Posterior vena cava (tissue), 2 donors: ENCODE data around the gene PDLIM7. TPM values are rescaled to one million over a fixed set of nuclear protein-coding genes. Genes with fewer than 3 reads are reported as not detected.

Experiments
- DNase-seq: peaks from one replicate; pipeline ENCODE4 v3.0.0-alpha.2; 2020; ENCODE audit warnings: low spot score
- intact Hi-C, 2 donors: fragments of 100-400 bp; cut with DNase I; formaldehyde crosslinking; loops; one replicate each; pipeline versions ENCODE4 v1.14.1 to v1.14.2; 2022 to 2023
- total RNA-seq, 2 donors: library from RNA; stranded (reverse); fragmentation: NEBNext Ultra II Directional; extraction: Animal tissue kit (Norgen Biotek cat#: 25700); gene quantifications; one replicate each; pipeline ENCODE4 v1.2.1, GENCODE V29; 2021
- donor health status: DM: yes; HTN: yes; CAD: no.
- donor health status: DM: yes; HTN: yes; CAD: no.

Gene PDLIM7
- total RNA-seq, 2 donors from 2014 or later: 448 to 580 TPM

DNA sequence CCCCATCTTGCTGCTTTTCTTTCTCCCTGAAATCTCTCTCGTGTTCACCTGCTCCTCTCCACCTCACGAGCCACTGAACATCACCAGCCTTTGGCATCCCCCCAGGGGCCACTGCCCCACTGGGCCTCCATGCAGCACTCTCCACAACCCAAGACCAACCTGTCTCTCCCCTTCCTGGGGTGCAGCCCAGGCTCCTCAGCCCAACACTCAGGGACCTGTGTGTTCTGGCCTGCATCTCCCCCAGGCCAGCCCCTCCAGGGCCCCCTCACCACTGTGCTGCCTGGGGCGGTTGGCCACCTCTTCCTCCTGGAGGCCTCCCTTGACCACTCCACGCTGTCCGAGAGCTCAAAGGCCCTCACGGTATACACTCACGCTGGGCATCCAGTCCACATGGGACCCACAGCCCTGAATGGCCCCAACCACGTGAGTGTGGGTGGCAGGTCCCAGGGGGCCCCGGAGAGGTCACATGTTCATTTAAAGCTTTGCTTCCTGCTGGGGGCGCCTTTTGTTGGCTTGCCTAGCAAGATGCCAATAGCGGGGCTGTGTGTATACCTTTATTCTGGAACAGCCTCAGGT lies 12.7 kb upstream of the PDLIM7 start:
- intact Hi-C loops: no loop called here
- no peak for DNase-seq

DNA sequence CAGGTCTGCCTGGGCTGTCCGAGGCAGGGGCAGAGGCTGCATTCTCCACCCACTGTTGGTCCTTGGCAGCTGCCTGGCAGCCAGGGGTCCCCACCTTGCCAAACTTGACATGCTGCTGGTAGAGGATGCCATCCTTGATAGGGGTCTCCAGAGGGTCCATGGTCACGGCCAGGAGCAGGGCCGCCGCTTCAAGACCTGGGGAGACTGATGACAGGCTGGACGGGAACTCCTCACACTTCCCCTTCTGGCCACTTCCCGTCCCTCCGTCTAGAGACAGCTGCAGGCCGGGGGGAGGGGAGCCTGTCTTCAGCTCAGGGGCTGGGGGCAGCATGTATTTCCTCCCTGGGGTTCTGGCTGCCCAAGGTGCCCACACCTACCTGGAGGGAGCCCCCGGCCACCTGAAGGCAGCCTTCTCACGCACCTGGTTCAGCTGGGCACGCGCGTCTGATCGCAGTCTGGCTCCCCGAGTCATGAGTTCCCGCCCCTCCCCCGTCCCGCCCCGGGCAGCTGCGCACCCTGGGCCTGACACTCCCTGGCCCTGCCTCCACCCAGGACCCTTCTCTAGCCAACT lies 12.1 kb upstream of the PDLIM7 start, which contains the start of gene DOK3:
TSS of gene DOK3 (minus strand) at position 446 of the 571 bp plus-strand sequence. CDS start at position 160, 286 bp downstream.
- intact Hi-C loops: no loop called here
- DNase-seq: peak; percentile 90

DNA sequence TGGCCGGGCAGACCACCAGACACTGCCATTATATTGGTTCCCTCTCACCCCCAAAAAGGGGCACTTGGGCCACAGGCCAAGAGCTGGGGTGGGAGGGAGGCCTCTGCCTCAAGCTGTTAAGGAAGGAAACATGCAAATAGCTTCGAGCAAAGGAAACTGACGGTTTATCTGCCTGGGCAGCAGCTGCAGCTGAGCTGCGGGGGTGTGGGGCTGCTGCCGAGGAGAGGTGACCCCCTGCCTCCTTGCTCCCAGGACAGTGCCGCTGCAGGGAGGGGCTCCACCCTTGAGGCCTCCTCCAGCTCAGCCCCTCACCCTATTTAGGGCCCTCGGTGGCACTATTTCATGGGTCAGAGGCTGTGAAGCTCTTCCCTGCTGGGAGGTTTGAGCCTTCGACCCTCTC lies 11.4 kb upstream of the PDLIM7 start:
- intact Hi-C loops: no loop called here
- no peak for DNase-seq

DNA sequence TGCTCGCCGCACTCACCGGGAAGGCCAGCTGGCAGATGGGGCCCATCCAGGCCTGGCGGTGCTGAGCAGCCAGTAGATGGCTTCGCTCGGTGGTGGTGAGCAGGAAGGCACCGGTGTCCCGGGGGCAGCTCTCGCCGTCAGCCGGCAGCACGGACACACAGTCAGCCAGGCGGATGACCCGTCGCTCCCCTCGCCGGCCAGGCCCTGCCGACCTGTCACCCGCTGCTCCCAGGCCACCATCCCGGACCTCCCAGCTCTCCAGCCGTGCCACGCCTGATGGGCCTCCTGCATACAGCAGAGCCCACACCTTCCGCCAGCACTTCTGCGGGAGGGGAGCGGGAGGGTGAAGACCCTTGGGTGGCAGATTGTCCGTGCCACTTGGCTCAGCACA lies 10.8 kb upstream of the PDLIM7 start:
- intact Hi-C loops: no loop called here
- no peak for DNase-seq

DNA sequence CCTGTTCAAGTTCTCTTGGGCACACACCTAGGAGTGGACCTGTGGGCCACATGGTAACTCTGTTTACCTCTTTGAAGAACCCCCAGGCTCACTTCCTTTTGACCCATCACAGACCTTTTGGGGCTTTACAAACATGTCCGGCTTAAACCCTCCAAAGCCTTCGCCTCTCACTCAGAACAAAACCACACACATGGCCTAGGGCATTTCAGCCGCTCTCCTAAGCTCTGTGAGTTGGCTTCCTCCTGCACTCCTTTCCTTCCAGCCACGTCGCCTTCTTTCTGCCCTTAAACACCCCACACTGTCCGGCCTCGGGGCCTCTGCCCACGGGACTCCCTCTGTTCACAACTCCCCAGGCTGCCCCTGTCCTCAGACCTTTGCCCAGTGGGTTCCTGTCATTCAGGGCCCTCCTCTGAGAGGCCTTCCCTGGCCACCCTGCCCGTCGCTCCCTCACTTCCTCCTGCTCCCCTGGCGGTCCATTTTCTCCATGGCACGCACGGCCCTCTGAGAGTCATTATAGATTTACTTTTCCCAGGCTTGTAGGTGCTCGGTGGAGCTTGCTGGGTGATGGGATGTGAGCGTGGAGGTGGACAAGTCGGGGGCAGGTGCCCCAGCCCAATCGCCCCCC lies 10.3 kb upstream of the PDLIM7 start:
- DNase-seq: no peak
- intact Hi-C loops: no loop called here

DNA sequence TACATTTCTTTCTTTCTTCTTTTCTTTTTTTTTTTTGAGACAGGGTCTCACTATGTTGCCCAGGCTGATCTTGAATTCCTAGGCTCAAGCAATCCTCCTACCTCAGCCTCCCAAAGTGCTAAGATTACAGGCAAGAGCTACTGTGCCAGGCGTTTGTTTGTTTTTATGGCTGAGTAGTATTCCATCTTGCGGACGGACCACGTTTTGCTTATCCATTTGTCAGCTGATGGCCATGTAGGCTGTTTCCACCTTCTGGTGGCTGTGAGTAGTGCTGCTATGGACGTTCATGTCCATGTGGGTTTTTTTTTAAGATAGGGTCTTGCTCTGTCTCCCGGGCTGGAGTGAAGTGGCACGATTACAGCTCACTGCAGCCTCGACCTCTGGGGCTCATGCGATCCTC lies 9.8 kb upstream of the PDLIM7 start:
- intact Hi-C loops: no loop called here
- DNase-seq: no peak

DNA sequence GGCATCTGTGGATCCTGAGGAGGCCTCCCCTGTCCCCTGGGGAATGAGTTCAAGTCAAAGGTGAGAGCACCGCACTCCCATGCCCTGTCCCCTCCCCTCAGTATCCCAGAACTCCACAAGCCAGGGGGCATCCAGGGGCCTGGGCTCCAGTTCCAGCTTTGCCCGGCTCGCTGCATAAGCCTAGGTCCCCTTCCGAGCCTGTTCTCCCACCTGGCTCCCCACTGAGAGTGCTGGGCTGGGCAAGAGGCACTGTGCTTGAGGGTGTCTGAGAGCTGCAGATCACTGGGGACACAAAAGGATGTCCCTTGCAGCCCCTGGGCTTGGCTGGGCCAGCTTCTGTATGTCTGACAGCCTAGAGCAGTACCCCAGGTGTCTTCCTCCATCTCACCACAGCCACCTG lies 7.7 kb upstream of the PDLIM7 start:
- intact Hi-C loops: no loop called here
- DNase-seq: peak; percentile 60

DNA sequence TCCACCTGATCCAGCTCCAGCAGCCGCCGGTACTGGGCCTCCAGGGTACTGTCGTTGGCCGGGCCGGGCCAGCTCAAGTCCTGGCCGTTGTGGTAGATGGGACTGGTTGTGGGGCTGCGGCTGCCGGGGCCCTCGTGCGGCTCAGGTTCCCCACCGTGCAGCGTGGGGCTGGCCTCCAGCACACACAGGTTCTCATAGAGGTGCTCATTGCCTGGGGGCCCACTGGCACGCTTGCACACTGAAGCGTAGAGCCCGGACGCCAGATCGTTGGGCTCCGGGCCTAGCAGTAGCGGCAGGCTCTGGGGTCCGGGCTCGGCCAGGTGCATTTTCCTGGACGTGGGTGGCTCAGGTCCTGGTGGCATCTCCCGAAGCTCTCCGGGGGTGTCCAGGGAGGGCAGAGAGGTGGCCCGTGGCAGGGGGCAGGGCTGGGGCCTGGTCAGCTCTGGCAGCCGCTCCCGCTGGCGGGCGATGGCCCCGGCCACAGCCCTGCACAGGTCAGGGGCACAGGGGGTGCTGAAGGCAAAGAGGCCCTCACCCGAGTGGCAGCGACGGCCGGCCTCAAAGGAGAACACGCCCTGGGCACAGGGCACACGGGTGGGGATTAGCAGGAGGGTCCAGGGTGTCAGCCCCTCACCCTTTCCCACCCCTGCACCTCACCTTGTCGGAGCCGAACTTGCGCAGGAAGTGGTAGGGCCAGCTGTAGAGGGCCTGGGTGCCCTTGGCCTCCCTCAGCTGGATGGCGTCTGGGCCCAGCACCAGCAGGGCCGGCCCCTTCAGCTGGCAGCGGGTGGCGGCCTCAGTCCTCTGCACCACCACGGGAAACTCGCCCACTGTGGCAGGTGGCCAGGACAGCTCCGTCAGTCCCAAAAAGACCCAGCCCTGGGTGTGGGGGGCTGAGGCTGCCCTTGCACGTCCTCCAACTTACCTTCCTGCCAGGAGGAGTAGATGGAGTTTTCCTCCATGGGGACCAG lies 7.0 kb upstream of the PDLIM7 start:
- peak; percentile 76 for DNase-seq
- intact Hi-C loops: no loop called here

DNA sequence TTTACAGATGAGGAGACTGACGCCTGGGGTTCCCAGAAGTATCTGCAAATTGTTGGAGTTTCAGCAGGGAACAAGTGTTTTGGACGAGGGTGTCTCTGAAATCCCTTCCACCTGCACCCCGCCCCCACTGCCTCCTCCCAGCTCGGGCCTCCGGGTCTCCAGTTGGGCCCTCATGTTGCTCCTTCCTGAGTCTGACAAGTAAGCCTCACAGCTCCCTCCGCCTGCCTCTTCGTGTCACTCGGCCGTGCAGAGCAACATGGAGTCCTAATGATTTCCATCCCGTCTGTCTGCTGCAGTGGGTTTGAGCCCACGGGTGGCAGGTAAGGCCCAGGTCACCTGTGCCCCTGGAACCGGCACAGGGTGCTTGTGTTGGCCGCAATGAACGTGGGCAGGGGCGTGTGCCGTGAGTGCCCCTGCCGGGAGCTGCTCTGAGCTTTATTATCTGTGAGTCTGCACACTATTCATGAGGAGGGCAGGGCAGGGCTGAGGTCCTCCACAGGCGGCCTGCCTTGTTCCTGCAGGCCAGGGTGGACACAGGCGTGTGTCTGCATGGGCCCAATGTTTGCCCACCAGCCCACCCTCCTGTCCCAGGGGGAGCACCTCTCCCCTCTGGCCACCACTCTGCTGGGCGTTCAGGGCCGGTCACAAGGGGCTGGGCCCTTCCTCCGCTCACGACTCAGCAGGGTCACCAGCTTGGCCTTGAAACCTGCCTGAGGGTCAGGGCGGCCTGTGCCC lies 6.1 kb upstream of the PDLIM7 start:
- intact Hi-C loops: no loop called here
- no peak for DNase-seq

DNA sequence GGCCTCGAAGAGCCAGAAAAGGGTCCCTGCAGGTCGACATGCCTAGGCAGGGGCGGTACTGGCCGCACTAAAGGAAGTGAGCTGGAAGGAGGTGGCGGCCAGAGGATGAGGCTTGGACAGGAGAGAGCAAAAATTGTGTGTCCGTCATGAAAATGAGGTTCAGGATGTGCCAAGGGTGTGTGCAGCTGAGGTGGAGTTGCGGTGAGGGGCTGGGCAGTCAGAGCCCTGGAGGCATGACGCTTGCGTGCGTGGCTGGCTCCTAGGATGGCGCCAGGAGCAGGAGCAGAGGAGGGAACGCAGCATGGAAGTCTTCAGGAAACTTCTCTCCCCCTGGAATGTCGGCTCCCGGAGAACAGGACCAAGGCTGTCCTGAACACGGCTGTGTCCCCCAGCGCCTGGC lies 5.5 kb upstream of the PDLIM7 start:
- intact Hi-C loops: loop anchor here in 1 of 2 donors (1.0 kb wide), 1 partner anchor 9 kb away; no protein-coding TSS in a partner anchor
- no peak for DNase-seq

DNA sequence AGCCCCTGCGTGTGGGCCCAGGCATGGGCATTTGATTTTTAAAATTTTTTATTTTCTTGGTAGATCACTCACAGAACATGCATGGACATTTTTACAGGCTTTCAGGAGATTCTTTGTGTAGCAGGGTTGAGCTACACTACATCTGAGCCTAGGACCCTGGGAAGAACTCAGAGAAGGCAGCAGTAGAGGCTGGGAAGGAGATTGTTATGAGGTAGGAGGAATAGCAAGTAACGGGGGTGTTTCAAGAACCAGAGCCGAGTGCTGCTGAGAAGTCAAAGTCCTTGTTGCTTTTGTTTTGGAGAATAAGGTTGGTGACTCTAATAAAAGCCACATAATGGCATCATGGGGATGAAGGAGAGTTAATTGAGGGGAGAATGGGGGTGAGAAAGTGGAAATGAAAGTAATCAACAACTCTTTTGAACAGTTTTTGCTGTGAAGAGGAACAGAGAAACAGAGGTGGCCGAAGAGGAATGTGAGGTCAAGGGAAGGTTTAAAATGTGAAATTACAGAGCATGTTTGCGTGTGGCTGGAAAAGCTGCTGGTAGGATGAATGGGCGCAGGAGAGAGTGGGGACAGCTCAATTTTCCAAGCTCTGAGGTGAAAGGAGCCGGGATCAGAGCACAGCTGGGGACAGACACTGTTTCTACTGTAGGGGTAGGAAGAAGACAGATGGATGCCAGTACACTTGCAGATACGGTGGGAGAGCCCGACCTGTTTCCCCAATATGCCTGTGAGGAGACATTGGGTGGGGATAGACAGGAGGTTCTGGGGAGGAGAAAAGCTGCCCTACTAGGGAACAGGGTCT lies 4.7 kb upstream of the PDLIM7 start:
- no peak for DNase-seq

DNA sequence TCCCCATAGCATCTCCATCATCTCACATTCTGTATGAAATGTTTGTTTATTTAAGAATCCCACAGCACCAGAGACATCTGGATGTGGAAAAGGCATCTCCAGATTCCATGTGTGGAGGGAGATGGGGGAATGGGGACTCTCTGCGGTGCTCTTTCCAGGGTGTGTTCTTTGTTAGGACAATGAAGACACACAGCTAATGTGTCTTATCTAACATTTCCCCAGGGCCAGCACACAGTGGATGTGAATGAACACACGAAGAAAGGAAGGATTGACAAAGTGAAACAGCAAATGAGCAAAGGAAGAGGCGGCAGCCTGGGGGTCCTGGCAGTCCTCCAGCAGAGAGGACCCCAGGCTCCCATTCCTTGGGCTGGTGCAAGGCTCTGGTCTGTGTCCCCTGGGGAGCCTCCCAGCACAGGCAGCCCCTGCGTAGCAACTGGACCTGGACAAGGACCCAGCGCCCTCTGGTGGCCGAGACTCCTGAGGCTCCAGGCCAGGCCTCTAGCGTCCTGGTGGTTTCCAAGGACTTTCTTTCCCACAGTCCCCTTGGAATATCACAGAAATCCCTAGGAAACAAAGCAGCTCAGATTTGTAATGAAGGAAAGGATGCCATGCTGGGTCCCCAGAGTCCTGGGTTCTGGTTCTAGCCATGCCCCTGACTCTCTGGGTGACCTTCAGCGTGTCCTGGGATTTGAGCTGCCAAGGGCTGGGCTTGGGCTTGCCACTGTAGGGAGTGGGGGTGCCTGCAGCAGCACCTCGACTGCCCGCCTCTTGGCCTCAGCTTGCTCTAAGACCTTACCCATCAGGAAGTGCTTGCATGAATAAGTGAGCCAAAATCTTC lies 3.5 kb upstream of the PDLIM7 start:
- intact Hi-C loops: loop anchor here in 1 of 2 donors (2.0 kb wide), 1 partner anchor 108 kb away; no protein-coding TSS in a partner anchor
- peak; percentile 97 for DNase-seq

More for the DNA sequence above, 4.7 kb upstream of the PDLIM7 start:
- intact Hi-C loops: loop anchor here in 1 of 2 donors (1.0 to 2.0 kb wide), 2 partner anchors 8 to 109 kb away; no protein-coding TSS in a partner anchor

DNA sequence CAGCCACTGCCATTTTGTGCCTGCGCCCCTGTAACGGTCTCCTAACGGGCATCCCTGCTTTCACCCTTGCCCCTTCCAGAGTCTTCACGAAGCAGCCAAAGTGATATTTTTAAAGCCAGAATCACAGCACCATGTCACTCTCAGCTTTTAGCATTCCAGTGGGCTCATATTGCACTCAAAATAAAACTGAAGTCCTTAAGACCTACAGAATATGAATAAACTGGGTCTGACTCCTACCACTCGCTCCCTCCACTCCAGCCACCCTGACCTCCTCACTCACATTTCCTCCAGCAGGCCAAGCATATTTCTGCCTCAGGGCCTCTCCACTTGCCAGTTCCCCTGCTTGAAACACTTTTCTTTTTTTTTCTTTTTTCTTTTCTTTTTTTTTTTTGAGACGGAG lies 2.4 kb upstream of the PDLIM7 start:
- intact Hi-C loops: loop anchor here (2.0 to 5.0 kb wide), 2 partner anchors 107 to 108 kb away; no protein-coding TSS in a partner anchor
- no peak for DNase-seq

DNA sequence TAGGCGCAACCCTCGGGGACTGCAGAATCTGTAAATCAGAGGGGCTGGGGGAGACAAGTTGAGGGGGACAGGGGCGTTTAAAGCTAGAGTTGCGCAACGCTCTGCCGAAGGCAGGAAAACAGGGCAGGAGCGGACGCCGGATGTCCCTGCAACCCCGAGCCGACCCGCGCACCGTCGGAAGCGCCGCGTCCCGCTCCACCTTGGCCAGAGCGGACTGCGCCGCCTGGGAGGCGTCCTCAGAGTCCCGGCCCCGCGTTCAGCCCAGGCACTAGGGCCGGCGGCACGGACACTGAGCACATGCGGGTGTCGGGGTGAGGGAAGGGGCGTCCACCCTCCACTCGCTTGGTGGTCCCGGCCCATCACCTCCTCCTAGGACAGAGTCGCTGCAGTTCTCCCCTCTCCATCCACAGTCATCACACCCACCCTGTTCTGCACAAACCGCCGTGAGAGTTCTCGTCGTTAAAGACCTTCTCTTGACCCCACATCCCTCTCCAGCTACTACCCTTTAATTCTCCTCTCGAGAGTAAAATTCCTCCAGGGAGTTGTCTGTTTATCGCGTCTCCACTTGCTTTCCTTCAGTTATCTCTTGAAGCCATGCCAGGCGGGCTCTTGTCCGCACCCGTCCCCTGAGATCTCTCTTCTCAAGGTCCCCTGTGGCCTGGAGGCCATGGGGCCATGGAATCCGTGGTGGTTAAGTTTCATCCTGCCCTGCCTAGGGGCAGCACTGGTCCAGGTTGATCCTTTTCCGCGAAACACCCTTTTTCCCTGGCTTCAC lies 796 bp upstream of the PDLIM7 start:
- intact Hi-C loops: loop anchor here in 1 of 2 donors (5.0 kb wide), 1 partner anchor 106 kb away; no protein-coding TSS in a partner anchor
- no peak for DNase-seq

DNA sequence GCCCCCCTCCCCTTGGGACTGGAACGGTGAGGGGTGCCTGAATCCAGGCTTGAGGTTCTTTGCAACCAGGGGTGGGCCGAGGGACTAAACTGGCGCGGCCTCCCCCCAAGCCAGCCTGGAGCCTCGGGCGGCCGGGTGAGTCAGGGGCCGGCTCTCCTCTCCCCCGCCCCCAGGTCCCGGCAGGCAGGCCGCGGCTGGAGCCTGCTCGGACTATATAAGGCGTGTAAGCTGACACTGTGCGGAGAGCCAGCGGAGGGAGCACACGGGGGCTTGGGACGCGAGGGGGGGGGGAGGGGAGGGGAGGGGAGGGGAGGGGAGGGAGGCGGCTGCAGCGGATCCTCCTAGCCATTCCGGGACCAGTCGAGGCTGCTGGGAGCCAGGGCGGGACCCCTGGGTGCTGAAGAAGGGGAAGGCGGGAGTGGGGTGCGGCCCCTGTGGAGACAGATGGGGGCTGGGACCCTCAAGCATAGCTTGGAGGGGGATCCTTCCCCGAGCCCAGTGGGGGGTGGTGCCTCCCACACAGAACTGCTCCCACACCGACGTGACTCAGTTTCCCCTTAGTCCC lies 595 bp downstream of the PDLIM7 start:
- peak; percentile 96 for DNase-seq
- intact Hi-C loops: loop anchor here in 1 of 2 donors (5.0 kb wide), 1 partner anchor 105 kb away; no protein-coding TSS in a partner anchor
